T-helper 22 cell (primary cell): ENCODE measurements around the gene CCDC80.
"Not testable (repeated sequence)": the region's sequence is repeated elsewhere in the genome, so short reads cannot be mapped to it uniquely, and the experiment has no call there.

Experiments
- DNase-seq: peaks from one replicate; pipeline ENCODE4 v3.0.0-alpha.2; 2020; ENCODE audit warnings: low read depth

The CCDC80 gene

GRCh38 chr3:112640930-112641801, at the start of gene CCDC80:
CCDC80 (minus strand) TSS chr3:112641143; CDS start chr3:112639905, 1,238 bp downstream.
- no peak for DNase-seq

DNA sequence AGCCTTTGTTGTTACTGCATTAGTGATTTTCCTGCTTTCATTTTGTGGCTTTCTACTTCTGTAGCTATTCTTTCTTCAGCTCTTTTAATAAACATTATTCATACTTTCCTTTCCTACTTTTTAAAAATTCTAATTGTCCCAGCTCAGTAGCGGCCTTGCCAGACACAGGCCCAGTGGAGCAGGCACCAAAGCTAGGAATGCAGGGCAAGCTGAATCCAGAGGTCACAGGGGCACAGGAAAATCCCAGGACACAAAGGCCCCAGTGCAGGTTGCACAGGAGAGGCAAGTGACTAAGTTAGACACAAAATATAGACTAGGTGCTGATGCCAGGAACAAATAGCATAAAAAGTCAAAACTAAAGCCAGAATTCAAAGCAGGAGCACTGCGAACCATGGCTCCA, 49.0 kb upstream of the CCDC80 start:
- DNase-seq, result no peak

- no peak for DNase-seq
Measured at GRCh38 chr3:112689385-112689784, 48.4 kb upstream of the CCDC80 start.

GRCh38 chr3:112688819-112689218, 47.9 kb upstream of the CCDC80 start:
- DNase-seq, result no peak

DNA sequence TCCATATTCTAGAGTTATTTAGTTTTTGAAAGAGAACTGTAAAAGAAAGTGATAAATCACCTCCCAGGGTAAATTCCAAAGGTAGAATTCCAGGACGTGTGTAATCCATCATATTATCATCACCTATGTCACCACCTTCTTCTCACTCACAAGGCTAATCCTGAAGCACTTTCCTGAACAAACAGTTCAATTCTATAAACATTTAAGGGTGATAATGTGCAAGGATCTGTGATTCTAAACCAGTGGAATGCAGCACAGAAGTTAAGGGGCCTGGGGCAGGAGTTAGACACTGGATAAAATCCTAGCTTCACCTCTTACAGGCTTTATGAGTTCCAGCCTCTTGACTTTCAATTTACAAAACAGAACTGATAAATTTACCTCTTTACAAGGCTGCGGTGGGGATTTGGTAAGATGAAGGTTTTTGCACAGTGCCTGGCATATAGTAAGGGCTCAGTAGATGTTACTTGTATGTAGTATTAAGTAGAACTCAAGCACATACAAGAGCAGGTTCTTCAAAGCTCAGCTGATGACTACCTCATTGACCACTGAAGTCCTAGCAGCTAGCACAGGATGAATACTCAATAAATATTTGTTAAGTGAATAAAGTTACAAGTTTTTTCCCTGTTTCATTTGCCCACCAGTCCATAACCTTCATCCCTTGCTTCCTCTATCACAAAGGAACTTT, 47.3 kb upstream of the CCDC80 start:
- no peak for DNase-seq

GRCh38 chr3:112687616-112688015, 46.7 kb upstream of the CCDC80 start:
- DNase-seq, result no peak

DNA sequence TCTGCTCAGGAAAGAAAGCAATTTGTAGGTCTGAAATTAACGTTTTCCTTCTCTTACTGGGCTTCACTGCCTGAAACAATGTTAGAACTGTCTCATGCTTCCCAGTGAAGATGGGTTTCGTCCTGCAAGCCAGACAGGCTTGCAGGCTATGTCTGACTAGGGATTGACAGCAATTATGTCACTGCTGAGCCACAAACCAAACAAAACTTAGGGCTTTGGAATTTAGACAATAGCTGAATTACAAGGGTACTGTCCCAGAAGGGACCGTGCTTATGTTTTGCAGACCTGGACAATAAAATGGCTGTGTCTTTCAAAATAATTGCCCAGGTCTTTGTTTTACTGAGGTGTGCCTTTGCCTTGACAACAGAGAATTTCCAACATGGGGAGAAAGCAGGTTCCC, 46.3 kb upstream of the CCDC80 start:
- no peak for DNase-seq

GRCh38 chr3:112685956-112686799, 45.2 kb upstream of the CCDC80 start:
- no peak for DNase-seq

DNA sequence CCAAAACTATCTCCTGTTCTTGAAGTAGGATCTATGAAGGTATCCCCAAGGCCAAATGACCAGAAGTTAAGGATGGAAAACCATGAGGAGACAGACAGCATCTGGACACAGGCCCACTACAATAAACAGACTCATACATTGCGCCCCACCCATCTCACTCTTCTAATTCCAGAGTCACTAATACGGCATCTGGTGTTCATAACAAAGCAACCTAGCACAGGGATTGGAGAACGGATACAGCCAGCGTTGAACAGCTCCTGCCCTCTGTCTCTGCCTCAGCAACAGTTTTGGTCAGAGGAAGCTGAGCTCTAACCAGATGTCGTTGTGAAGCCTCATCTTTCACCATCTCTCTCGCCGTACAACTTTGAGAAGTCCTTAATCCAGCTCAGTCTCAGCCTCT, 44.5 kb upstream of the CCDC80 start:
- DNase-seq, result no peak

- DNase-seq, result no peak
Measured at GRCh38 chr3:112682361-112682760, 41.4 kb upstream of the CCDC80 start.

- no peak for DNase-seq
Measured at GRCh38 chr3:112681822-112682325, 40.9 kb upstream of the CCDC80 start.

- peak; percentile 59 for DNase-seq
Measured at GRCh38 chr3:112676659-112677234, 35.8 kb upstream of the CCDC80 start.

GRCh38 chr3:112675943-112676535, 35.1 kb upstream of the CCDC80 start:
- DNase-seq, result no peak

GRCh38 chr3:112675349-112675748, 34.4 kb upstream of the CCDC80 start:
- DNase-seq, result no peak

DNA sequence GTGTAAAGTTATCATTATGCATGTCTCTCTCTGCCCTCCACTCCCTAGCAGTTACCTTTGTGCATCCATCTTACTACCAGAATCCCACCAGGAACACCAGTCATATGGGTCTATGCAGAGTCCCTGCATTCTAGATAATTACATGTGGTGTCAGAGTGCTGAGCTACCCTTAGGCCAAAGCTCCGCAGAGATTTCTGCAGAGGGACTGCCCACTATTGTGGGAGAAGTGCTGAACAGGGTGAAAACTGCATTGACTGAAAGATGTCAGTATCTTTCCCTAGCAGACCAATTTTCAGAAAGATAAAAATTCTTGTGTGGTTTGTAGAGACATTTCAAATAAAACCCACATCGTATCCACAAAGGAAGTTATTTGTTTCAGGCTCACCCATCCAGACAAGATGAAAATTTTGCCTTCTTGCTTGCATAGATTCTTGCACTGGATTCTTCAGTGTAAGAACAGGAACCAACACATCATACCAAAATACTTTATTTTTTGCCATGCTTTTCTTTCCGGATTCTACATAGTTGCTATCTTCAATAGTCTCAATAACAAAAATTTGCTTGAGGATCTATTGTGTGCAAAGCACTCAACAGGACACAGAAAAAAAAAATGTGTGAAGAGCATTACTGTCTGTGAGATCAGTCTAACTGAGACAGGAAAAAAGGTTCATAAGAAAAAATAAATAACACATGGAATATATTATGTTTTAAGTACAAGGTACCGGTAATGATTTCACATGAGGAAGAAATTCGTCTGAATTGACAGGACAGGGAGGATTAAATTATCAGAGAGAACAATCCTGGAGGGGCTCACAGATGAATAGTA, 32.0 kb upstream of the CCDC80 start:
- no peak for DNase-seq

- no peak for DNase-seq
Measured at GRCh38 chr3:112671930-112672715, 31.2 kb upstream of the CCDC80 start.

GRCh38 chr3:112670824-112671223, 29.9 kb upstream of the CCDC80 start:
- no peak for DNase-seq

DNA sequence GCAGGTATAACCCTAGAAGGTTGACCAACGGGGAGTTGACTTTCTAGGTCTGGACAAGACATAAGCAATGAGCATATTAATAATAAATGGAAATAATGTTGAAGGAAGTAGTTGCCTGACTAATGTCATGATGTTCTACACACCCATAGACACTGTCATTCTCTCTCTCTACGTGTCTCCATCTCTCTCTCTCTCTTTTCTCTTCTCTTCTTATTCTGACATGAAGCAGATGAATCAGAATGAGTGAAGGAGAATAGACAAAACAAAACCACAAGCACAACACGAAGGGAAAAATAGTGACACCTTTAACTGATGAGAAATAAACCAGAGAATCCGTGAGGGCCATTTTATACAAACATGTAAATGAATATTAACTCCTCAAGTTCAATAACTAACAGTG, 26.7 kb upstream of the CCDC80 start:
- no peak for DNase-seq

- not testable (repeated sequence) for DNase-seq
Measured at GRCh38 chr3:112665009-112665408, 24.1 kb upstream of the CCDC80 start.

DNA sequence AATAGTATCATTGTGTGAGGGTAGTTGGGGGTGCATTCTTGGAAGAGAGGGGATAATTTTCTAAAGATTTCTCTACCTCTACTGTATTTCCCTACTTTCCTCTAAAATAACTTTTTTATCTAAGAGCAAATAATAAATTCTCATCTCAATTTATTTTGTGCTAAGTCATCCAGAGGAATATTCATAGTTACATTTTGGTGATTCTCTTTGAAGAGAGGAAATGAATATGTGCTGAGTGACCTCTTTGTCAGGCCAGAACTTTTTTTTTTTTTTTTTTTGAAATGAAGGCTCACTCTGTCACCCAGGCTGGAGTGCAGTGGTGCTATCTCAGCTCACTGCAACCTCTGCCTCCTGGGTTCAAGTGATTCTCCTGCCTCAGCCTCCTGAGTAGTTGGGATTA, 15.1 kb upstream of the CCDC80 start:
- no peak for DNase-seq
